ENCODE data around the gene CAPN5.

The CAPN5 gene

GRCh38 chr11:77173494-77173893 lies 106.7 kb downstream of the CAPN5 start:
- DNase-seq (ENCODE audit: low read depth), result no peak

GRCh38 chr11:77174559-77174958 lies 107.8 kb downstream of the CAPN5 start:
- no peak for DNase-seq (ENCODE audit: low read depth)

GRCh38 chr11:77175021-77175842 lies 108.5 kb downstream of the CAPN5 start:
- DNase-seq (ENCODE audit: low read depth), result no peak
